ENCODE results near the gene DYRK1A. TPM values are rescaled to one million over a fixed set of nuclear protein-coding genes. Genes with fewer than 3 reads are reported as not detected.

The DYRK1A gene
- total RNA-seq, 6 experiments from 2014 or later, result 35.8 to 47.3 (median 42.5) TPM

DNA sequence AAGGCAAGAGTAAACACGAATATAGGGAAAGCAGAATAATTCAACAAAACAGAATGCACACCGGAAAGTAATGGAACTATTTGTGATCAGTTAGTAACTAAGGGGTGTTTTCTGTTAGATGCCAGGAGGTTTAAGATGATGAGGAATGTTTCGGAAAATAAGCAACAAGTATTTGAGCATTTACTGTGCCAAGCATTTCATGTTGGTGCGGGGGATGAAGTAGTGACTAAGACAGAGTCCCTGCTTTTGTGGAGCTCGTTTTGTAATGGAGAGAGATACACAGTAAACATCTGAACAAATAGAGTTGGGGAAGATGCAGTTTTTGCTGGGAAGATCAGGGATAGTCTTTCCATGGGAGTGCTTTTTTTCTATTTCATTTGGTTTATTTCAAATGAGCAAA, 78.7 kb downstream of the DYRK1A start:
- Mint-ChIP-seq H3K27ac (peak overlapping the region; percentile 49), H3K27me3 (ENCODE audit: insufficient read depth) (no peaks in the 10 kb centered on the region; the same call in 1 of the 2 replicates), H3K9me3 (no peaks in the 10 kb centered on the region), H3K4me3 (peak overlapping the region; percentile 11), H3K36me3 (ENCODE audit: low read depth) (peaks cover 28% of the 10 kb centered on the region), H3K4me1 (ENCODE audit: low read depth) (peaks cover 71% of the 10 kb centered on the region)
- peak; percentile 48 for DNase-seq
- TF ChIP-seq, protein P1, sequence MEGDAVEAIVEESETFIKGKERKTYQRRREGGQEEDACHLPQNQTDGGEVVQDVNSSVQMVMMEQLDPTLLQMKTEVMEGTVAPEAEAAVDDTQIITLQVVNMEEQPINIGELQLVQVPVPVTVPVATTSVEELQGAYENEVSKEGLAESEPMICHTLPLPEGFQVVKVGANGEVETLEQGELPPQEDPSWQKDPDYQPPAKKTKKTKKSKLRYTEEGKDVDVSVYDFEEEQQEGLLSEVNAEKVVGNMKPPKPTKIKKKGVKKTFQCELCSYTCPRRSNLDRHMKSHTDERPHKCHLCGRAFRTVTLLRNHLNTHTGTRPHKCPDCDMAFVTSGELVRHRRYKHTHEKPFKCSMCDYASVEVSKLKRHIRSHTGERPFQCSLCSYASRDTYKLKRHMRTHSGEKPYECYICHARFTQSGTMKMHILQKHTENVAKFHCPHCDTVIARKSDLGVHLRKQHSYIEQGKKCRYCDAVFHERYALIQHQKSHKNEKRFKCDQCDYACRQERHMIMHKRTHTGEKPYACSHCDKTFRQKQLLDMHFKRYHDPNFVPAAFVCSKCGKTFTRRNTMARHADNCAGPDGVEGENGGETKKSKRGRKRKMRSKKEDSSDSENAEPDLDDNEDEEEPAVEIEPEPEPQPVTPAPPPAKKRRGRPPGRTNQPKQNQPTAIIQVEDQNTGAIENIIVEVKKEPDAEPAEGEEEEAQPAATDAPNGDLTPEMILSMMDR (IDR thresholded peaks at IDR 0.05), result no peak

DNA sequence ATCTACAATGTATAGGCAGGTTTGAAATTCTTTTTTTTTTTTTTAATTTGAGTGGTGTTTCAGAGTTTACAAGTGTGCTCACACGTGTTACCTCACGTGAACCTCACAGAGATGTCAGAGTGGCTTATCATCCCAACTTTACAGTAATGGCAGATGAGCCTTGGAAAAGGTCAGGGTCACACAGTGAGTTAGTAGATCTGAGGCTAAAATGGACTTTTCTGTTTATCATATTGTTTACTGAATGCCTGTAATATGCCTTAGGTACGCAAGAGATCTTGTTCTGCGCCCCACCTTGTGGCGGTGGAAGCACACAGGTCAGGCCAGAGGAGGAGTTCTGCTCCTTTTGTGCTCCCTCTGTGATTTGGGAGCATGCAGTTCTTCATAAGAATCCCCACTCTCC, 80.0 kb downstream of the DYRK1A start:
- peaks cover 22% of the 10 kb centered on the region for H3K36me3 Mint-ChIP-seq (ENCODE audit: low read depth)
- H3K4me3 Mint-ChIP-seq, result no peak overlapping the region

DNA sequence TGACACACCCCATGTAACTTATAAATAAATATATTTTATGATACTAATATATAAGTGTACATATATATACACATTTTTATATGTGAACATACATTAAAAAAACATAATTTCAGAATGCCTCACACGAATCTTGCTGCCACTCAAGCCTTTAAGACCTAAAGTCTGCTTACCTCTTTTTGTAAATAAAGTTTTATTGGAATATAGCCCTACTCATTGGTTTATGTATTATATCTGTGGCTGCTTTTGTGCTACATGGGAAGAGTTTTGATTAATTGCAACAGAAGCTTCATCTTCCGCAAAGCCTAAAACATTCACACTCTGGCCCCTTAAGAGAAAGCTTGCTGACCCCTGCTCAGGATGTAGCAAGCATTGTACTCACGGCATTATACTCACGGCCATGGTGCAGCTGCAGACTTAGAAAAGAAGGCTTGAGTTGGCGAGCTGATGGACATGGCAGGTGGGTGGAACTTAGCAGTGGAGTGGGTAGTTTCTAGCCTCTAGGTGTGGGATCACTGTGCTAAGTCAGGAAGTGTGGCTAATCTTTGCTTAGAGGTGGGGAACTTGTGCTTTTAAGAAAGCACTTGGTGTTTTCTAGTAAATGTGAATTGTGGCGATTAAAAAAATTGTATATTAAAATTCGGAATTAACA, 80.8 kb downstream of the DYRK1A start:
- DNase-seq, result no peak
- H3K9me3 Mint-ChIP-seq, result no peaks in the 10 kb centered on the region
- TF ChIP-seq, protein P1 (IDR thresholded peaks at IDR 0.05), result no peak
- peaks cover 1% of the 10 kb centered on the region; the same call in 1 of the 2 replicates for H3K27me3 Mint-ChIP-seq (ENCODE audit: insufficient read depth)
- no peak overlapping the region for H3K4me3 Mint-ChIP-seq
- peaks cover 73% of the 10 kb centered on the region for H3K4me1 Mint-ChIP-seq (ENCODE audit: low read depth)
- H3K36me3 Mint-ChIP-seq (ENCODE audit: low read depth), result peaks cover 16% of the 10 kb centered on the region
- no peak overlapping the region for H3K27ac Mint-ChIP-seq

More for the DNA sequence above, 80.0 kb downstream of the DYRK1A start:
- Mint-ChIP-seq H3K27me3 (ENCODE audit: insufficient read depth) (peaks cover 1% of the 10 kb centered on the region; the same call in 1 of the 2 replicates), H3K9me3 (no peaks in the 10 kb centered on the region), H3K27ac (no peak overlapping the region), H3K4me1 (ENCODE audit: low read depth) (peaks cover 73% of the 10 kb centered on the region)
- TF ChIP-seq, protein P1 (IDR thresholded peaks at IDR 0.05), result 0 out of 2 replicates have a peak, but pooled peaks have one; percentile 13
- DNase-seq, result no peak

DNA sequence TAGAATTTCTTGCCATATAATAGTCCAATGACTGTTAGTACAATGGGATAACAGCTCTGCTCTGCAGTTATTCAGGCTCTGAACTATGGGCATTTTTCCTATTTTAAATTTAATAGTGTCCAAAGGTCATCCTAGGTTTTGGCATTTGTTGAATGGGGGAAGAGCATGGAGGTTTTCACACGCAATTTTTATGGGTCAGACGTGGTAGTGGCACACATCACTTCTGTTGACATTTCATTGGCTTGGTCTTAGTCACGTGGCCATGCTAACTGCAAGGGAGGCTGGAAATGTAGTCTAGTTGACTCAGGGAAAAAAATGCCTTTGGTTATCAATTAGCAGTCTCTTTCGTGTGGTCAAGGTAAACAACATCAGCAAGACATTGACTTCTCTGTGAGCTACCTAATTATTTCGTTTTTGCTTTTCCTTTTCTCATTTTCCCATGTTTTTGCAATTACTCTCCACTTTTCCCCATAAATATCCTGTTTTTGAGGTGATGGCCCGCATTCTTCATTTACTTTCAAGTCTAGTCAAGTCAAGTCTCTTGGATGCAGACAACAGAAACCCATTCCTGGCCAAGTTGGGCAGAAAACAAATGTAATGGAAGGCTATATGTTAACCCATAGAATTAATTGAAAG, 82.8 kb downstream of the DYRK1A start:
- Mint-ChIP-seq H3K9me3 (no peaks in the 10 kb centered on the region), H3K36me3 (ENCODE audit: low read depth) (peaks cover 10% of the 10 kb centered on the region), H3K27me3 (ENCODE audit: insufficient read depth) (peaks cover 3% of the 10 kb centered on the region; the same call in 1 of the 2 replicates), H3K4me3 (no peak overlapping the region), H3K4me1 (ENCODE audit: low read depth) (peaks cover 74% of the 10 kb centered on the region), H3K27ac (peak overlapping the region; percentile 15; the same call in 1 of the 2 replicates)
- no peak for DNase-seq
- TF ChIP-seq, protein P1 (IDR thresholded peaks at IDR 0.05), result no peak

DNA sequence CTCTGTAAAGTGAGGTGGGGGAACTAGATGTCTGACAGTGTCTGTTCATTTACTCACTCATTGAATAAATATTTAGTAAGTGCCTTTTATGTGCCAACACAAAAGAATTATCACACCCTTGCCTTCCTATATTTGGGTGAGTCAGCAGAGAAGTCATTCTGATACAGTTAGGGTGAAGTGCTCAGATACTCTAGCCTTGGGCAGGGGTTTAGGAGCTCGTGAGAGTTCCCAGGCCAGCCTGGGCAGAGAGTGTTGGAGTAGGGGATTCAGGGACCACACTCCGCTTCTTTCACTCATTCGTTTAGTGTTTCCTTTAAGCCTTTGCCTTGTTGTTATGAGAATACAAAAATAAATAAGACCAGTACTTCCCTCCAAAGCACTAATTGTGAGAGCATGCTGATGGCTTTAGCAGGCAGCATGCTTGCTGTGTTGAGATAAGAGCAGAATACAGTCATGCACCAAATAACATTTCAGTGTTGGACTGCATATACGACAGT, 83.9 kb downstream of the DYRK1A start:
- Mint-ChIP-seq H3K4me3 (peak overlapping the region; percentile 54), H3K27me3 (ENCODE audit: insufficient read depth) (peaks cover 4% of the 10 kb centered on the region; the same call in 1 of the 2 replicates), H3K9me3 (no peaks in the 10 kb centered on the region), H3K36me3 (ENCODE audit: low read depth) (peaks cover 10% of the 10 kb centered on the region), H3K27ac (peak overlapping the region; percentile 84), H3K4me1 (ENCODE audit: low read depth) (peaks cover 74% of the 10 kb centered on the region)
- TF ChIP-seq, protein P1 (IDR thresholded peaks at IDR 0.05), result no peak
- DNase-seq, result peak; percentile 53

Measured in HFFc6 (cell line).